Measurements from ENCODE around the gene UBALD1.

The UBALD1 gene

GRCh38 chr16:4599037-4599436 is 15.7 kb downstream of the UBALD1 start:
- TF ChIP-seq CTCF (IDR thresholded peaks at IDR 0.05; ENCODE audit: low read depth, low read length, missing control alignments): no peak

GRCh38 chr16:4597174-4597573 is 17.5 kb downstream of the UBALD1 start:
- no peak overlapping the region for H3K4me3 ChIP-seq (replicated peaks; ENCODE audit: low read depth, low read length)
- TF ChIP-seq CTCF (IDR thresholded peaks at IDR 0.05; ENCODE audit: low read depth, low read length, missing control alignments): no peak
- DNase-seq (ENCODE audit: extremely low read depth, low read depth): no peak

More at GRCh38 chr16:4599037-4599436, 15.7 kb downstream of the UBALD1 start:
- DNase-seq (ENCODE audit: extremely low read depth, low read depth): no peak
- no peak overlapping the region for H3K4me3 ChIP-seq (replicated peaks; ENCODE audit: low read depth, low read length)

GRCh38 chr16:4594433-4595410 is 20.0 kb downstream of the UBALD1 start:
- no peak for DNase-seq (ENCODE audit: extremely low read depth, low read depth)
- TF ChIP-seq CTCF (IDR thresholded peaks at IDR 0.05; ENCODE audit: low read depth, low read length, missing control alignments): no peak

GRCh38 chr16:4593086-4593485 is 21.6 kb downstream of the UBALD1 start:
- DNase-seq (ENCODE audit: extremely low read depth, low read depth): no peak
- TF ChIP-seq CTCF (IDR thresholded peaks at IDR 0.05; ENCODE audit: low read depth, low read length, missing control alignments): no peak
- H3K4me3 ChIP-seq (replicated peaks; ENCODE audit: low read depth, low read length): no peak overlapping the region

More at GRCh38 chr16:4594433-4595410, 20.0 kb downstream of the UBALD1 start:
- H3K4me3 ChIP-seq (replicated peaks; ENCODE audit: low read depth, low read length): no peak overlapping the region

- TF ChIP-seq CTCF (IDR thresholded peaks at IDR 0.05; ENCODE audit: low read depth, low read length, missing control alignments): no peak
- no peak overlapping the region for H3K4me3 ChIP-seq (replicated peaks; ENCODE audit: low read depth, low read length)
- no peak for DNase-seq (ENCODE audit: extremely low read depth, low read depth)
Measured at GRCh38 chr16:4591706-4592470, 22.8 kb downstream of the UBALD1 start.

GRCh38 chr16:4591191-4591590 is 23.5 kb downstream of the UBALD1 start:
- H3K4me3 ChIP-seq (replicated peaks; ENCODE audit: low read depth, low read length): no peak overlapping the region
- TF ChIP-seq CTCF (IDR thresholded peaks at IDR 0.05; ENCODE audit: low read depth, low read length, missing control alignments): no peak
- no peak for DNase-seq (ENCODE audit: extremely low read depth, low read depth)
